HG03064 (cell line): ENCODE measurements around the gene PKD1L1.
"Not testable (repeated sequence)": the region's sequence is repeated elsewhere in the genome, so short reads cannot be mapped to it uniquely, and the experiment has no call there.

Experiments used
- ATAC-seq: cut with Tn5 transposase; IDR thresholded peaks from one replicate; pipeline ENCODE4 v1.9.1; 2021; ENCODE audit warnings: low read depth; ENCODE audit not compliant: unreplicated experiment

Gene PKD1L1

DNA sequence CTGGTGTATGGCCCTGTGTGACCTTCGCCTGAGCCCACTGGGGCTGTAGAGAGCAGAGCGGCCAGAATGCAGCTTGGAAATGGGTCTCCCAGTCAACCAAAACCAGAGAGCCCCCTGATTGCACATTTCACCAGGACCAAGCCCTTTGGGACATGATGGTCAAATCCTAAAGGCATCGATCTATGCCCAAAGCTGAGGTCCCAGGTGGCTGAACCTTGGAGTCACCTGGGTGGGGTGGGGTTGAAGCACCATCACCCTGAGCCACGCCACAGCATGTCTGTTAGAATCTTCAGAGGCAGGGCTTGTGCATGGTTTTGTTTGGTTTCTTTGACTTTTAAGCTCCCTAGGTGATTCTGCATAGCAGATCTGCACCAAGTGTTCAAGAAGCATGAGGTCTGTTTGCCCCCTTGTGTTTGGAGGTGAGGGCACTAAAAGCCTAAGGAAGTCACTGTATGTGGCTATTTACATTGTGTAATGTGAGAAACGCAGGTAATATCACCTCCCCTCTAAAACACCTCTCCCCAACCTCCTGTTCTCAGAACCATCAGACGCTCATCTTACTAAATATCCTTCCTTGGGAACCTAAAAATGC is 9.6 kb downstream of the PKD1L1 start:
- ATAC-seq: no peak

DNA sequence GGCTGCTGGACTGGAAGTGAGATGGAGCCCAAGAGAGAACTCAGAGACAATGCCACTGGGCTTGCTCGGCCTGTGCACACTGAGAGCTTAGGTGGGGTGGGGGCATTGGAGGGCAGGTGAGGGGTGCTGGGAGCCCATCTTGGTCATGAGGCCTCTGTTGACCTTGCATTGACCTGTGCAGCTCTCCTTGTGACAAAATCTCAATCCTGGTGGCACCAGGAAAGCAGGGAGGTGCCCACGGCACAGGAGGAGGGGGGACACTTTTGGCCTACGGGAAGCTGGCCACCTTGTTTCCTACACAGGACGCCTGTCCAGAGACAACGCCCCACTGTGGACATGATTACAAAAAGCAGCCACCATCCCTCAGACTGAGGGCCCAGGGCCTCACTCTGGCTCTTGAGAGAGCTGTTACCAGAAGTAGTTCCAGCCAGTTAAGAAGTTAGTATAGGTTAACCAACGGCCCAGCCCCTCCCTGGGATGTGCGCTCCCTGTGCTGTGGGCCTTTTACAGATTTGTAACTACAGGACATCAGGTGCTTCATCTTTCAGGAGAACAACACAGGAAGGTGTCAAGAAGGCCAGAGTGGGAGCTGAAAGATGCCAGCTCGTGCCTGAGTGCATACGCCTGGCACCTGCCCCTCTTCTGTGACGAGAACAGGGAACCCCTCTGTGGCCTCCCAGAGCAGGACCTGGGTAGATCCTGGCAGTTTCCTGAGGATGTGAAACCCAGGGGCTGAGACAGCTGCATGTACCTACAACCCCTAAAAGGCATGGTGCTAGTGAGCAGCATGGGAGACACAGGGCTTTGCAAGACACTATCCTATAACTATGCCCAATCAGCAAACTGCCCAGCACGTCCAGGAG is 10.3 kb downstream of the PKD1L1 start:
- peak; percentile 49 for ATAC-seq

DNA sequence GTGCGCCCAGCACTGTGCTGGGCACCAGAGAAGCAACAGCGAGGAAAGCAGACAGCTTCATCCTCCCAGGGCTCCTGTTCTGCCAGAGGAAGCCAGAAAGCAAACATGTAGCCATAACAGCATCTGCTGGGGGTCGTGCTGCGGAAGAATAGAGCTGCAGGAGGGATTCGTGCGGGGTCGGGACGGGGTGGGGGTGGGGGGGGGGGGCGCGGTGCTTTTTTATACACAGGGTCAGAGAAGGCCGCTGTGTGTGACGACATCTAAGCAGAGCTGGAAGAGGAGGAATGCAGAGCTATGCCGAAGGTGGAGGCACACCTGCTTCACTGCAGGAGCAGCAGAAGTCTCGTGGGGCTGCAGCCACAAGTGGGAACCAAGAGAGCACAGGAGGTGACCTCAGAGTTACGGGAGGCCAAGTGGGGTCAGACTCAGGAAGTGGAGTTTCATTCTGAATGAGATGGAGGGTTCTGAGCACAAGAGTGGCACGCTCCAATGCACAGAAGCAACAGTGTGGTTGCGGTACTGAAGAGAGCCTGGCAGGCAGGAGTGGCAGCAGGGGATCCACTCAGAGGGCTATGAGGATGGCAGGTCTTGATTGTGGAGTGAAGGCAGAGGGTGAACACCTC is 11.1 kb downstream of the PKD1L1 start:
- peak; percentile 92 for ATAC-seq

DNA sequence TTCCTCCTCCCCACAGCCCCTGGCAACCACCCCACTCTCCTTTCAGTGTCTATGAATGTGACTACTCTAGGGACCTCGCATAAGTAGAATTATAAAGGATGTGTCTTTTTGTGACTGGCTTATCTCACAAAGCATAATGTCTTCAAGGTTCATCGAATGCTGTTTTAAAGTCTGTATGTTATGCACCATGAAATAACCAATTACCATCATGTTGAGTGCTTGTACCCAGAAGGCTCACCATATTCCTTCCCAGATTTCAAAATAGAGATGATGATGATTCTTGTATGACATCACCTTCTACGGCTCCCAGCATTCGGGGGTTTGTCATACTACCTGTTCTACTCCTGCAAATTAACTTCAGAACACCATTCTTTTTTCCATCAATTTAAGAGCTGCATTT is 11.9 kb downstream of the PKD1L1 start:
- no peak for ATAC-seq

DNA sequence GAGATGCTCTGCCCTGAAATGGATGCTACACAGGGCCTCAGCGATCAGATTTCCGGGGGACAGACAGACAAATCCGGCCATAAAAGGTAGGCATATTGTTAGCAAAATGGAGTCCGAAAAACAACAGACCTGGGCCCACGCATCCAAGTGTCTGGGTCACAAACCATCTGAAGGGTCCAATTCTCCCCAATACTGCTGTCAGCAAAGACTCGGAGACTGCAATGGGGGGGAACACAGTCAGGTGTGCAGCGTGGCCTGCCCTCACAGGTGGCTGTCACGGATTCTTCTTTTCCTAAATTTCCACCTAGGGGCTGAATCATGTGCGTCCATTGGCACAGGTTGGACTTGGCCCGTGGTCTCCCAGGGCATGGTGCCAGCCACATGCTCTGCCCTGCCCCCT is 12.9 kb downstream of the PKD1L1 start:
- no peak for ATAC-seq

DNA sequence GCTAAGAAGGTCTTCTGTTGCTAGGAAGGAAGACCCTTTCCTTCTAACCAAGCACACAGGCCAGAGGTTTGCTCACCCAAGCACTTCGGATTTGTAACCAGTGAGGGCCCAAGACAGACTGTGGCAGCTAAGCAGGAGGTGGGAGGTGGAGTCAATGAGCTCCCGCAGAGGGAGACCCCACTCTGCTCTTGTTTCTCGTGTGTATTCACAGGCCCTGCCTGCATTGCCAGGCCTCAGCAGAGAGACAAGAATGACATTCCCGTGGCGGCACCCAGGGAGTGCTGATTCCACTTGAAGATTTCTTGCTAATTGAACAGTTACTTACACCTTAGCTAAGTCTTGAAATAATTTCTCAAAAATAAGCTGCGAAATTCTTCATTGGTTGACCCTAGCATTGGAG is 13.4 kb downstream of the PKD1L1 start:
- ATAC-seq: no peak

DNA sequence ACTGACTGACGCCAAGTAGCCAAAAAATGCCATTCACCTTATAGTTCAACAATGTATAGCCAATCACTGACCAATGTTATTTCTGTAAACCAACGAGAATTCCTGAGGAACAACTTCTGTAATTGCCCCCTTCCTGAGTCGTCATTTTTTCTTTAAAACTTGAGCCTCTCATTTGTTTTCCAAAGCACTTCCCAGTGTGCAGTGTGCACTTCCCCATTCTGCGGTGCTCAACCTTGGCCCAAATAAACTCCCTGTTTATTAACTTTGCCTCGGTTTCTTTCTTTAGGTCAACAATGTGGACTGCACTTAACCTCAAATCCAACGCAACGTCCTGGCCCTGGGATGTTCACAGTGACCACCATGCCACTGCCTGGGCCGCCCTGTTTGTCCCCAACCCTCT is 15.1 kb downstream of the PKD1L1 start:
- no peak for ATAC-seq

DNA sequence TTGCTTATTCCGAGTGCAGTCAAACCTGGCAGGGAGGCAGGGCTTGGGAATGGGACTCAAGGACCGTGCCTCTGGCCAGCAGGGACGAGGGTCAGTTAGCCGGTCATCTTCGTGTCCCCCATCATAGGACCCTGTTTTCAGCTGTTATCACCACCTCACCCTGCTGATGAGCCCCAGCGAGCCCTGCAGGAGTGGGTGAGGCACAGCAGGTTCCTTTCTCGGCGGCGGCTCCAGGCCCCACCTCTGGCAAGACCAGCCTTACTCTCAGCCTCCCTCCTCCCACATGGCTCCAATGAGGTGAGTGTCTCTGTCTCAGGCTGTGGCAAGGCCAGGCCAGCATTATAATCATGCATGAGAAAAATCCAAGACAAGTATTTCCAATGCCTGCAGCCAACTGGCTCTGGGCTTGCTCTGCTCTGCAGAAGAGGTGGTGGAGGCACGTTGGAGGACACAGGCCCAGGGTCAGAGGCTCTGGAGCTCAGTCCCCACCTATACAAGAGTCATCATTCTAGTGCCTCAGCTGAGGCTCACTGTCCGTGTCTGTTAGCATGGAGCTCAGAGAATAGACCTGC is 15.7 kb downstream of the PKD1L1 start:
- ATAC-seq: no peak

DNA sequence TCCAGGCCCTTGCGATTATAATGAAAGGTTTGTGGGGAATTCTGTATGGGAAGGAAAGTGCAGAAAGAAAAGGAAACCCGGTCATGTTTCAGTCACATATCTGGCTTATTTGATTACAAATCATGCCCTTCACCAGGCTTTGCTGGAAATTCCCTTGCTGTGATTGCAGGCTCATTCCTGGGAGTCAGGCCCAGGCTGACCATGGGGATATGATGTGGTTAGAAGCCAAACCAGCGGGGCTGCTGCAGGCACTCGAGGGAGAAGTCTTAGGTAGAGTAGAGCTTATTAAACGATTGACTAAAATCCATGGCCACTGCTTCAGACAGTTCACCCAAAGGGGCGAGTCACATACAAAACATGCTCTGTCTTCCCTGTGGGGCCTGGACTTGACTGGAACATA is 16.2 kb downstream of the PKD1L1 start:
- no peak for ATAC-seq

DNA sequence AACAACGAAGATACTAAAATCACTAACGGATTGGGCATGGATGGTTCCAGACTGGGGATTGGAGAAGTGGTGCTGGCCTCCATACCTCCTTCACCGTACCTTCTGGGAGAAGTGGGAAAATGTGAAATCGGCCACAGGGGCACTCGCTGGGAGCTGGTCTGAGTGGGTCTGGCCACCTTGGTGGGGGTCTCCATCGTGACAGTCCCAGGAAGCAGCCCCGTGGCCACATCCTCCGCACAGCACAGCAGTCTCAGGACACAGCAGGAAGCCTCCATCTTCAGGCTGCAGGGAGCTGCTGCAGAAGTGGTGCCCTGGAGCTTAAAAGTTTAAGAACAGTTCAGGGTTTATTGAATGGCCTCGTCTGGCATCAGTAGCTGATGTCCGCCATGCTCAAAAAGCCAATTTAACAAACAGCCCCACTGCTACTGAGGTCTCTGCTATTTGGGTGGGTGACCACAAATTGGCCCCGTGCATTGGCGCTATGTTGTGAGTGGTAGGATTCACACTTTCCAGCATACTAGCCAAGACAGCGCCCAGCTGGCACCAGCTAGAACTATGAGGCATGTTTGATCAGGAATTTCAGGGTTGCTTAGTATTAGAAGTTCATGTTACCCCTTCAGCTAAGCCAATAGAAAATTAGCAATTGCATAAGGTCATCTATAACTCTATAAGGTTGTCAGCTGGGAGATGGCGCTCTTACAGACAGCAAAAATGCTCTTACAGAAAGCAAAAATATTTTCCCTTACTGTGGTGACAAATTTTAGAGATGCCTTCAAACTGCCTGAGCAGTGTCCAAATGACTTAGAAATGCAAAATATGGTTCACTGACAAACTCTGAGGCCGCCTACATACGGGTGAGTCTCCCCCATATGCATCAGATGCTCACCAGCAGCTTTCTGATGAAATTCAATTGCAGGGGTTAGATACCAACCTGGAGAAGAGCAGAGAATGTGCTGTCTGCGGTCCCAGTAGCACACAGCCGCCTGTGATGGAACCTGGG is 17.0 kb downstream of the PKD1L1 start:
- no peak for ATAC-seq

DNA sequence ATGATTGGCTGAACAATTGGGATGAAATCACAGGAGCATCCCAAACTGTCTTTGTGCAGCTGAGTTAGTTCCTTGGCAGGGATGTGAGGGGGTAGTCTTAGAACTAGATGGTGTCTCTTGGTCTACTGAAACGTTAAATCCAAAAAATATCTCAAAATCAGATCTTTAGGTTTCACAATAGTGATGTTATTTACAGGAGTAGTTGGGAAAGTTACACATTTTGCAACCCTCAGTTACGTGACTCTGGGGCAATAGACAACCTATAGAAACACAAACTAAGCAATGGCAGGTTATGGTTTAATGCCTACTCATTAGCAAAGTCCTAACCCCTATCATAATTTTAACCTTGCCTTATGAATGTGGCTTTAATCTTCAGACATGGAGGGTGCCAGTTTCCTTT is 24.0 kb downstream of the PKD1L1 start:
- ATAC-seq: no peak

DNA sequence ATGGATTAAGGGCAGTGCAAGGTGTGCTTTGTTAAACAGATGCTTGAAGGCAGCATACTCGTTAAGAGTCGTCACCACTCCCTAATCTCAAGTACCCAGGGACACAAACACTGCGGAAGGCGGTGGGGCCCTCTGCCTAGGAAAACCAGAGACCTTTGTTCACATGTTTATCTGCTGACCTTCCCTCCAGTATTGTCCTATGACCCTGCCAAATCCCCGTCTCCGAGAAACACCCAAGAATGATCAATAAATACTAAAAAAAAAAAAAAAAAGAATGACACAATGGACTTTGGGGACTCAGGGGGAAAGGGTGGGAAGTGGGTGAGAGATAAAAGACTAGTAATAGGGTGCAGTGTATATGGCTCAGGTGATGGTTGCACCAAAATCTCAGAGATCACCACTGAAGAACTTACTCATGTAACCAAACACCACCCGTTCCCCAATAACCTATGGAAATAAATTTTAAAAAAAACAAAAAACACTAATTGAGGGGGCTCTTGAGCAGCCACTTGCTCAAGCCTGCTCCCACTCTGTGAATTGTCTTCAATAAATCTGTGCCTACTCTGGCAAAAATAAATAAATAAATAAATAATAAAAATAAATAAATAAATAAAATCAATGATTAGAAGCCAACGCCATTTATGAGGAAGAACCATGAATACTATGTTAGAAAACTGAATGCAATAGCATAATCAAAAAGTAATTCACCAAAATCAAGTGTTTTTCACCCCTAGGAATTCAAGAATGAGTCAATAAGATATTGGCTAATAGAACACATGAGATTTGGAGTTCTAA is 25.0 kb downstream of the PKD1L1 start:
- ATAC-seq: not testable (repeated sequence)

DNA sequence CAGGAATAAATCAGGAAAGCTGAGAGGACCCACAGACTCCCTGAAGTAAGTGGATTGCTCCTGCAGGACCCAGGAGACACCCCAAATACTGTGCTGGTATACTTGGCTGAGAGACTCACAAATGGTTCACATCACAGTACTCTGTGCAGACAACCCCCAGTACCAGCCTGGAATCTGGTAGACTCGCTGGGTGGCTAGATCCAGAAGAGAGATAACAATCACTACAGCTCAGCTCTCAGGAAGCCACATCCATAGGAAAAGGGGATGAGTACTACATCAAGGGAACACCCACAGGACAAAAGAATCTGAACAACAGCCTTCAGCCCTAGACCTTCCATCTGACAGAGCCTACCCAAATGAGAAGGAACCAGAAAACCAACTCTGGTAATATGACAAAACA is 31.8 kb downstream of the PKD1L1 start:
- not testable (repeated sequence) for ATAC-seq

DNA sequence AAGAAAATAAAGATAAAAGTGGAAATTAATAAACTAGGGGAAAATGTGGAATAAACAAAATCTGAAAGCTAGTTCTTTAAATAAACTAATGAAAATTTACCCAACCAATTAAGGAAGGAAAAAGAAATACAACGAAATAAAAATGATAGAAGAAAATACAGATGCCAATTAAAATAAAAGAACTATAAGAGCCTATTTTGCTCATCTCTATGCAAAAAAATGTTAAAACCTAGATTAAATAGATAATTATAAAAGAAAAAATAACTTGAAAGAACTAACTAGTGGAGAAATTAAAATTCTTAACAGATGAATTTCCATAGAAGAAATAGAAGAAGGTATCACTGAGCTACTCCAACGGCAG is 32.7 kb downstream of the PKD1L1 start:
- ATAC-seq: no peak

DNA sequence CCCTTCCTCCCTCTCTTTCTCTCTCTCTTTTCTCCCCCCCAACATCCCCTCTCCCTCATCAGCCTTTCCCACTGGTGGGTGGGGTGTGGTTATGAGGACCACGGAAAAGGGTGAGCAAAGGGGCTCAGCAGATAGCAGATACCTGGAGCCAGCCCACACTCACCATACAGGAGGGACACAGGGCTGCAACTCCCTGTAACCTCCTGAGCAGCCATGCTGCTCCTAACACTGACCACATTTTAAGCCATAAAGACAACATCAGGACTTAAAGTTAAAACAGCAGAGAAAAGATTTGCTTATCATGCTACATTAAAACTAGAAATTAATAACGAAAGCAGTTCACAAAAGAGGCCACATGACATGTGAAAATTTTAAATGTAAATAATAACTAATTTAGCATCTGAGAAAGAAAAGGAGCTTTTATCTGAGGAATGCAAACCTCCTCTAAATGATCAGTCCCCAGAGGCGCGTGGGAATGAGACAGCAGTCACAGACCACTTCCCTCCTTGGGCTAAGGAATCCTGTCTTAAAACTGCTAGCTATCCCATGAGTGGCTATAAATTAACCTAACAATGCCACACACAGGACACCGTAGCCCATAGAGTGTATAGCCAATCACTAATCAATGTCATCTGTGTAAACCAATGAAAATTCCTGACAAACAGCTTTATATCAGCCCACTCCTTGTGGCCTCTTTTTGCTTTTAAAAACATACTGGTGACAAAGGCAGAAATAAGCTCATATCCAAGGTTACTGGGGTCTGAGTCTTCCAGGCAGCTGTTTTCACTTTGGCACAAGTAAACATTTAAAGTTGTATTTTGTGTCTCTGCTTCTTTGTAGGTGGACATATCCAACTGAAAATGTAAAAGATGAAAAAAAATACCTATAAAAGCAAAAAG is 33.3 kb downstream of the PKD1L1 start:
- no peak for ATAC-seq

DNA sequence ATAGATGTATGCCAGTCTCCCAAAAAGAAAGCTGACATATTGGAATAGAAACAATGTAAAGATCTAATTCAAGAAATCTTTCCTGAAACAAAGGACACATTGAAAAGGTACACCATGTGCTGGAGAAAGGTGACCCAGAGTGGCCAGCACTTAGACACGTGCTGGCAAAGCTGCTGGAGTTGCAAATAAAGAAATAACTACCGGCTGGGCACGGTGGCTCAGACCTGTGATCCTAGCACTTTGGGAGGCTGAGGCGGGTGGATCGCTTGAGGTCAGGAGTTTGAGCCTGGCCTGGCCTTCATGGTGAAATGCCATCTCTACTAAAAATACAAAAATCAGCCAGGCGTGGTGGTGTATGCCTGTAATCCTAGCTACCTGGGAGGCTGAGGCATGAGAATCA is 35.9 kb downstream of the PKD1L1 start:
- no peak for ATAC-seq

DNA sequence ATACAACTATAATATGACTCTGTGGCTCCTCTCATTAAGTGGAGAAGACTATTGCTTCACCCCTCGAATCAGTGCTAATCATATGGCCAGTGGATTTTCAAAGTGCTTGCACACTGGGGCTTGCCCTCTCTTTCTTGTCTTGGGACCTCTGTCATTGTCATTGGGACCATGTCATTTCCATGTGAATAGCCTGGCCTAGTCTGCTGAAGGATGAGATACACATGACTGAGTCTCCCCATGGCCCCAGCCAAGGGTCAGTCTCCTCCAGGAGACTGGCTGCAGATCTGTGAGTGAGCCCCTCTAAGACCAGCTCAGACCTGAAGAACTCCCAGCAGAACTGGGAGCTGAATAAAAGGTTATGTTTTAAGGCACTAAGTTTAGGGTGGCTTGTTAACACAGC is 39.5 kb downstream of the PKD1L1 start:
- no peak for ATAC-seq

DNA sequence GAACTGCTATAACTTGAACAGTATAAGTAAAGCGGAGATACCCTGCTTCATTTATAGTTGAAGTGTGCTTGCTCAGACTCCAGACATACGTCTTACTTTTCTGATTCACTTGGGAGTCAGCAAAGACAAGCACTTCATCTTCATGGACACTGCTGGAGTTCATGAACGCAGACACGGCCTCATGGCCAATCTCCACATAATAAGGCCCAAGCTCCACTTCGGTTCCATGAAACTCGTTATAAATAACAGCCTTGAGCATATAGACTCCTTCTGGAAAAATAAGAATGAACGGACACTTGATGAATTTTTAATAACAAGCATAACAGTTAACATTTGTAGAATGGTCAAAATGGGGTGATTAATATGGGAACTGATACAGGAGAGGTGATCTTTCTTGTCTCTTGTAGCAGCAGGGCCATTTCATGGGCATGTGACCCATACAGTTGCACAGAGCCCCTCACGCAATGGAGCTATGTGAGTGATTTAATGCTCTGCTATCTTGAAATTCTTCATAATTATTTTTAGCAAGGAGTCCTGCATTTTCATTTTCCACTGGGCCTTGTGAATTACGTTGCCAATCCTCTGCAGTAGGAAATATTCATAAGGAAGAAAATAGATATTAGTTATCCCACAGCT is 40.2 kb downstream of the PKD1L1 start:
- no peak for ATAC-seq
